ENCODE results near the gene LIN37.

DNA sequence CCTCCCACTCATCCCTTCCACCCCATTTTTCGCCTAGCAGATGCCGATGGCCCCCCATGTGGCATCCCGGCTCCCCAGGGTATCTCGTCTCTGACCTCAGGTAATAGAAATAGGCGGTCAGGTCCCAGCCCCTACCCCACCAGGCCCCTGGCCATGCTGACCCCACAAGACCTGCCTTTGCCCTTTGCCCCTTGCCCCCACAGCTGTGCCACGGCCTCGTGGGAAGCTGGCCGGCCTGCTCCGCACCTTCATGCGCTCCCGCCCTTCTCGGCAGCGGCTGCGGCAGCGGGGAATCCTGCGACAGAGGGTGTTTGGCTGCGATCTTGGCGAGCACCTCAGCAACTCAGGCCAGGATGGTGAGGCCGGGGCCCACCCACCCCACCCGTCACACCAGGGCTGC lies 32.3 kb downstream of the LIN37 start:
- TF ChIP-seq, protein P1, sequence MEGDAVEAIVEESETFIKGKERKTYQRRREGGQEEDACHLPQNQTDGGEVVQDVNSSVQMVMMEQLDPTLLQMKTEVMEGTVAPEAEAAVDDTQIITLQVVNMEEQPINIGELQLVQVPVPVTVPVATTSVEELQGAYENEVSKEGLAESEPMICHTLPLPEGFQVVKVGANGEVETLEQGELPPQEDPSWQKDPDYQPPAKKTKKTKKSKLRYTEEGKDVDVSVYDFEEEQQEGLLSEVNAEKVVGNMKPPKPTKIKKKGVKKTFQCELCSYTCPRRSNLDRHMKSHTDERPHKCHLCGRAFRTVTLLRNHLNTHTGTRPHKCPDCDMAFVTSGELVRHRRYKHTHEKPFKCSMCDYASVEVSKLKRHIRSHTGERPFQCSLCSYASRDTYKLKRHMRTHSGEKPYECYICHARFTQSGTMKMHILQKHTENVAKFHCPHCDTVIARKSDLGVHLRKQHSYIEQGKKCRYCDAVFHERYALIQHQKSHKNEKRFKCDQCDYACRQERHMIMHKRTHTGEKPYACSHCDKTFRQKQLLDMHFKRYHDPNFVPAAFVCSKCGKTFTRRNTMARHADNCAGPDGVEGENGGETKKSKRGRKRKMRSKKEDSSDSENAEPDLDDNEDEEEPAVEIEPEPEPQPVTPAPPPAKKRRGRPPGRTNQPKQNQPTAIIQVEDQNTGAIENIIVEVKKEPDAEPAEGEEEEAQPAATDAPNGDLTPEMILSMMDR (IDR thresholded peaks at IDR 0.05), result no peak
- TF ChIP-seq POLR2AphosphoS5 (IDR thresholded peaks at IDR 0.05), result no peak
